ENCODE measurements around the gene KRT7. TPM values are rescaled to one million over a fixed set of nuclear protein-coding genes. Genes with fewer than 3 reads are reported as not detected.
A peak's percentile ranks its signal among the peaks of the same experiment; 100 is the strongest.

KRT7 gene
- total RNA-seq, 1 experiment from 2014 or later: 10.0 TPM

DNA sequence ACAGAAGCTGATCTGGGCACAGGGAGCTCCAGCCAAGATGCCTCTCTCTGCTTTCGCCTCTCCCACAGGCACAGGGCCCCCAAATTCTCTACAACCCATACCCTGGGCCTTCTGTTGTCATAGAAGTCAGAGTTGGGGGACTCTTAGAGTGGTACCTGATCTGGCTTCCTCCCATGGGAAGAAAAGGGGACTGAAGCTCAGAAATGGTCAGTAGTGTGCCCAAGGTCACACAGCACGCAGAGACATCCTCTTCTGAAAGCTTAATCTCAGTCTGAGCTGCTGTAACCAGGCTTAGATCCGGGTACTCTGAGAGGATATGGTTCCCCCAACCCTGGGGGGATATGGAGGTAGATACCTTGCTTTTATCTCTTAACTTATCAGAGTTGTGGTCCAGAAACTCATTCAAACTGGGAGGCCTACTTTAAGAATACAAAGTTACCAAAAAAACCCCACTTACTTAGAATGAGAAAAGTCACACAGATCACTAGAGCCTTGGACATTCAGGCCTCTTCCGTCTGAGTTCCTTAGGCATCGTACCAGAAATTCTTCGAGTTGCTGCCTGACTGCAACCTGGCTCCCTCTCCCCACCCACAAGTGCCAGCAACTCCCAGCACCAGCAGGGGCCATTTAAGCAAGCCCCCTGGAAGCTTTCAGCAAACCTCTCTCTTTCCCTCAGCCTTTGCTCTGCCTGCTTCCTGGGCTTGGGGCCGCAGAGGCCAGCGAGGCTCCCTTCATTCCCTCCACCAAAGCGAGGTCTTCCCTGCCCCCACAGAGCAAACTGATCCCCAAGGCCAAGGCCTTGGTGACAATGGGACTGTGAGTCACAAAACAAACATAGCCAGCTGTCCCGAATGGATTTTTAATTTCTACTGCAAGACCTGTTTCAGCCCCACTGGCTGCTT is 13.9 kb downstream of the KRT7 start:
- no peak overlapping the region for H3K23ac ChIP-seq (ENCODE audit: insufficient read length, low read depth, low read length)

More for the DNA sequence above, 13.9 kb downstream of the KRT7 start:
- no peak overlapping the region for H2BK12ac ChIP-seq (ENCODE audit: insufficient read length, low read depth, low read length)
- H3K27me3 ChIP-seq (ENCODE audit: insufficient read depth, low read length): no peaks in the 10 kb centered on the region; the same call in 1 of the 2 replicates
- no peak overlapping the region for H4K91ac ChIP-seq (ENCODE audit: insufficient read length, low read depth, low read length)
- no peak overlapping the region for H3T11ph ChIP-seq (ENCODE audit: low read length)
- H3K79me2 ChIP-seq (ENCODE audit: insufficient read depth, low read length): no peaks in the 10 kb centered on the region
- DNase-seq: no peak
- H2BK15ac ChIP-seq (ENCODE audit: low read depth, low read length): no peak overlapping the region
- peaks cover 33 to 43% of the 10 kb centered on the region in 2 experiments for H3K4me1 Mint-ChIP-seq
- H4K8ac ChIP-seq (replicated peaks; ENCODE audit: insufficient read length, low read depth, low read length): no peak overlapping the region
- H3K56ac ChIP-seq (ENCODE audit: insufficient read length, low read depth, low read length): no peak overlapping the region
- H3K4me3 Mint-ChIP-seq: no peak overlapping the region; a peak in 1 of 5 replicates
- no peak overlapping the region for H3K14ac ChIP-seq (ENCODE audit: insufficient read depth, low read length)
- no peak overlapping the region for H3K4ac ChIP-seq (ENCODE audit: low read depth, low read length)
- H3K27ac ChIP-seq (ENCODE audit: insufficient read length, low read depth, low read length): no peak overlapping the region
- no peak overlapping the region for H3K4me2 ChIP-seq (ENCODE audit: insufficient read depth, insufficient read length, low read length)
- no peak overlapping the region for H3K18ac ChIP-seq (ENCODE audit: insufficient read length, low read depth, low read length)
- H2BK5ac ChIP-seq (ENCODE audit: insufficient read length, low read length): no peak overlapping the region
- no peaks in the 10 kb centered on the region for H3K23me2 ChIP-seq (ENCODE audit: insufficient read length, low read depth, low read length, poor library complexity, severe bottlenecking)
- H3K27ac Mint-ChIP-seq: peak overlapping the region in 2 of 3 experiments; percentile 45 to 68; a peak in 5 of 7 replicates
- H3K4me1 ChIP-seq (ENCODE audit: insufficient read depth, low read length): peaks cover 5% of the 10 kb centered on the region; the same call in 1 of the 2 replicates
- TF ChIP-seq, protein P1, sequence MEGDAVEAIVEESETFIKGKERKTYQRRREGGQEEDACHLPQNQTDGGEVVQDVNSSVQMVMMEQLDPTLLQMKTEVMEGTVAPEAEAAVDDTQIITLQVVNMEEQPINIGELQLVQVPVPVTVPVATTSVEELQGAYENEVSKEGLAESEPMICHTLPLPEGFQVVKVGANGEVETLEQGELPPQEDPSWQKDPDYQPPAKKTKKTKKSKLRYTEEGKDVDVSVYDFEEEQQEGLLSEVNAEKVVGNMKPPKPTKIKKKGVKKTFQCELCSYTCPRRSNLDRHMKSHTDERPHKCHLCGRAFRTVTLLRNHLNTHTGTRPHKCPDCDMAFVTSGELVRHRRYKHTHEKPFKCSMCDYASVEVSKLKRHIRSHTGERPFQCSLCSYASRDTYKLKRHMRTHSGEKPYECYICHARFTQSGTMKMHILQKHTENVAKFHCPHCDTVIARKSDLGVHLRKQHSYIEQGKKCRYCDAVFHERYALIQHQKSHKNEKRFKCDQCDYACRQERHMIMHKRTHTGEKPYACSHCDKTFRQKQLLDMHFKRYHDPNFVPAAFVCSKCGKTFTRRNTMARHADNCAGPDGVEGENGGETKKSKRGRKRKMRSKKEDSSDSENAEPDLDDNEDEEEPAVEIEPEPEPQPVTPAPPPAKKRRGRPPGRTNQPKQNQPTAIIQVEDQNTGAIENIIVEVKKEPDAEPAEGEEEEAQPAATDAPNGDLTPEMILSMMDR (conservative IDR thresholded peaks at IDR 0.05): no peak
- no peaks in the 10 kb centered on the region for H4K20me1 ChIP-seq (ENCODE audit: control insufficient read depth, insufficient read depth, insufficient read length)
- H2BK120ac ChIP-seq (ENCODE audit: low read depth, low read length, poor library complexity, severe bottlenecking): no peak overlapping the region
- no peaks in the 10 kb centered on the region for H3K9me3 Mint-ChIP-seq
- no peak overlapping the region for H4K5ac ChIP-seq (ENCODE audit: insufficient read length, low read depth, low read length)
- WGBS (ENCODE audit: extremely low coverage, insufficient read length, low lambda C conversion rate): no CpG with 5 or more reads among the region's 10 CpGs
- H2AFZ ChIP-seq (ENCODE audit: low read length): no peak overlapping the region
- no peak overlapping the region for H2AK5ac ChIP-seq (ENCODE audit: insufficient read length, low read length)
- H3K79me1 ChIP-seq (ENCODE audit: insufficient read depth, low read depth, low read length, poor library complexity, severe bottlenecking): no peaks in the 10 kb centered on the region
- peaks cover 0 to 19% (median 2%) of the 10 kb centered on the region in 3 experiments; a peak in 3 of 7 replicates for H3K36me3 Mint-ChIP-seq (ENCODE audit: insufficient read depth in 1 of 3, low read depth in 3 of 3)
- H3K9me3 ChIP-seq (ENCODE audit: control insufficient read depth, low read depth, low read length): no peaks in the 10 kb centered on the region
- H3K9ac ChIP-seq (ENCODE audit: extremely low read depth, insufficient read length, low read length): no peak overlapping the region
- H3K27me3 Mint-ChIP-seq (ENCODE audit: low read depth): peaks cover 53% of the 10 kb centered on the region
- no peak overlapping the region for H2BK20ac ChIP-seq (ENCODE audit: low read depth, low read length, poor library complexity, severe bottlenecking)
